Stimulated activated CD4-positive, alpha-beta T cell treated with anti-CD3 and anti-CD28 coated beads, TNF-alpha, amount 100 ng/mL, for 1 hour (primary cell): ENCODE measurements around the gene ITPKA.

ENCODE experiments used
- DNase-seq, 3 donors: peaks; one replicate each; pipeline ENCODE4 v3.0.0-alpha.2; 2020; ENCODE audit warnings: low read depth in 3 of 3, low spot score in 1 of 3

Gene ITPKA

DNA sequence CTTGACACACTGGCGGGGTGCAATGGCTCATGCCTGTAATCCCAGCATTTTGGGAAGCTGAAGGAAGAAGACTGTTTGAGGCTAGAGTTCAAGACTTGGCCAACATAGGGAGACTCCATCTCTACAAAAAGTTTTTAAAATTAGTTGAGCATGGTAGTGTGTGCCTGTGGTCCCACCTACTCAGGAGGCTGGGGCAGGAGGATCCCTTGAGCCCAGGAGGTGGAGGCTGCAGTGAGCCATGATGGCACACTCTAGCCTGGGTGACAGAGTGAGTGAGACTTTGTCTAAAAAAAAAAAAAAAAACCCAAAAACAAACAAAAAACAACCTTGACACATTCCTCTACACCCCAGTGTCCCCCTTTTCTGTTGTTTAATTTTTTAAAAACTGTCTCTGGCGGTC is 4.0 kb upstream of the ITPKA start:
- no peak for DNase-seq

GRCh38 chr15:41490355-41490754 is 3.3 kb upstream of the ITPKA start:
- DNase-seq, result no peak

DNA sequence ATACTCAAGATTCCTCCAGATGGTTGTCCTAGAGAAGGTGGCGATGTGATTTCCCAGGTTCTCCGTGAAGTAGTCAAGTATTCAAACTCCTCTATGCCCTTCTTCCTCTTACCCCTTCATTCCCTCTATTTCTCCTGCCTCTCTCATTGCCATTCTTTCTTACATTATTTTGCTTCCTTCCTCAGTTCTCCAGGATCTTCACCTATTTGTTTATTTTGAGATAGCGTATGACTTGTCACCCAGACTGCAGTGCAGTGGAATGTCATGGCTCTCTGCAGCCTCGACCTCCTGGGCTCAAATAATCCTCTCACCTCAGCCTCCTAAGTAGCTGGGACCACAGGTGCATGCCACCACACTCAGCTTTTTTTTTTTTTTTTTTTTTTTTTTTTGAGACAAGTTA is 1.8 kb upstream of the ITPKA start:
- DNase-seq, result no peak

DNA sequence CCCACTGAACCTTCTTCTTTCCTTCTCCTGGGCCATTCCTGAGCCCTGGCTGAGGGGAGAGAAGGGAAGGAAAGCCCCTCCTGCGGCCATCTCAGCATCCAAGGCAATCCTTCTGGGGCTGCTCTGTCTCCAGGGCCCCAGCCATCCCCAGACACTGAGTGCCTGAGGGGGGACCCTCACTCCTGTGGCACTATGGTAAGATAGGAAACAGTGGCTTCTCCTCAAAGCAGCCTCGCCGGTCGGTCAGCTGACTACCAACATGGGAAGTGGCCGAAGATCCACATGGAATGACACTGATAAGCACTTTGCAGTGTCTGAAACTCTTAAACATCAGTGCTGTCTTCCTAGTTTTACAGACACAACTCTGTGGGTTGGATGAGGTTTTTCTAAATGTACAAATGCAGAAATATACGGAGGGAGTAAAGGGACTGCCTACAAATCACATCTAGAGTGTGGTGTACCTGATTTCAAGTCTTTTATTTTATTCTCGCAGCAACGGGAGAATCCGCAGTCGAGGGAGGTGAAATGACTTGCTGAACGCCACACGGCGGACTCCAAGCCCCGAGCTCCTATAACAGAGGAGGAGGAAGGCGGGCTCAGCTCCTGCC is 973 bp upstream of the ITPKA start:
- no peak for DNase-seq

GRCh38 chr15:41493902-41494189 is 172 bp downstream of the ITPKA start:
- DNase-seq, result no peak

DNA sequence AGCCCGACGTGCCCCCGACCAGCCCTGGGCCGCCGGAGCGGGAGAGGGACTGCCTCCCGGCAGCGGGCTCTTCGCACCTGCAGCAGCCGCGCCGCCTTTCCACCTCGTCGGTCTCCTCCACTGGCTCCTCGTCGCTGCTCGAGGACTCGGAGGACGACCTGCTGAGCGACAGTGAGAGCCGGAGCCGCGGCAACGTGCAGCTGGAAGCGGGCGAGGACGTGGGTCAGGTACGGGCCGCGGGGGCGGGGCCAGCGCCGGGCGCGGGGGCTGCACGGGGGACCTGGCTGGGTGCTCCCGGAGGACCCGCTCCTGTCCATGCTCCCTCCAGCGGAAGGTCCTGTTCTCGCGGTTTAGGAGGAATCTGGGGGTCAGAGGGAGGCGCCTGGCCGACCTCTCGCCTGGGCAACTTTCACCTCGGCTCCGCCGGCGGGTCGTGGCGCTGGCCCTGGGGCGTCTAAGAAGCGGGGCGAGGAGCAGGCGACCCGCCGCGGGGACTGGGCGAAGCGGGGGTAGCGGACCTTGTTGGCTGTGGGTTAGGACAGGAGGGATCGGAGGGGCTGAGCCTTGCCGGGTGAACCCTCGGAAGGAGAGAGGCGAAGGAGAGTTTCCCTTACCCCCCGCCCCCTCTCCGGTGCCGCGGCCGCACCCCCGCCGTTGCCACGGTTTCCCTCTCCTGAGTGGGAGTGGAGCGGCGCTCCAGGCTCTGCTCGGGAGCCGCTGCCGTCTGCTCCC is 682 bp downstream of the ITPKA start:
- no peak for DNase-seq

DNA sequence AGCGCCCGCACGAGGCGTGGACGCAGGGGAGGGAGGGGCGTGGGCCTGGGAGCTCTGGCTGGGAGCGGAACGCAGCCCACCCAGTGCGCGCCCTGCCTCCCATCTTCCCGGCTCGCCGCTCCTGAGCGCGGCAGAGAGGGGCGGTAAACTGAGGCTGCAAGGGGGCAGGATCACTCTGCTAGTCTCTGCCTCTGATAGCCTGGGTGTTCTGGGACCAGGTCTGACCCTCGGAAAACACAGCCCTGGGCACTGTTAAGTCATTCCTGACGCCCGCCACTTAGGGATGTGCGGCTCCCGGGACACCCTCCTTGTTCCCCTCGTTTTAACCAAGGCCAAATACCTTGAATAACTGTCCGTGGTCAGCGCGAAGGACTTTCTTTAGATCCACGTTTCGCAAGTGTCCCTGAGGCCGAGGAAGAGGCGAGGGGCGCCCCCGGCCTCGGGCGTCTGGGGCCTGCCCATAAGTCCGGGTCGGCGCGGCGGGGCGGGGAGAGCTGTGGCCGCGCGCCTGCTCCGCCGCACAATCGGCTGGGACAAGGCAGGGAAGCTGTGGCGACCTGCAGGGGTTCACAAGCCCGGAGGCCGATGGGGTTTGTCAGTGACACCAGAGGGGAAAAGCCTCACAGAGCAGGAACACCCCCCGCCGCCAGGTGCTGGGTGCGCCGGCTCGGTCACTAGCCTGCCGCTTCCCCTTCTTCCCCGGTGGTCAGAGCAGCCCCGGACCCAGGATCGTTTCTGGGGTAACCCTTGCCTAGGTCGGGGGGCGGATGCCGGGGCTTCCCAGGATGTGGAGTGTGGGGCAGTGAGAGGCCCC is 1.5 kb downstream of the ITPKA start:
- DNase-seq, result no peak

GRCh38 chr15:41495736-41496599 is 2.3 kb downstream of the ITPKA start:
- DNase-seq, result no peak

DNA sequence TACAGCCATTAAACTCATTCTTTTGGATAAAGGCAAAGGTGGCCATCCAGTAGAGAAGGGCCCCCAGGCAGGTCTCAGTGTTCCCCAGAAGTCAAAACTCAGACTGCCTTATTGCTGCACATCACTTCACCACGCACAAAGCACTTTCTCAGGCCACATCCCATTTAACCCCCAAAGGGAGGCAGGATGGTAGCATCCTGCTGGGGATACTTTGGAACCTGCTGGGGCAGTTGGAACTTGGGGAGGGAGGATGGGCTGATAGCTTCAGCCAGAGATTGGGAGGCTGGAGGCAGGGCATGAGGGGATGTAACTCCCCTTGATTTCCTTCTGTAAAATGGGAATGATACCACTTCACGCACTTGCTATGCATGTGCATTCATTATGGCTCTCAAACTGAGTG is 5.0 kb downstream of the ITPKA start:
- DNase-seq, result no peak

DNA sequence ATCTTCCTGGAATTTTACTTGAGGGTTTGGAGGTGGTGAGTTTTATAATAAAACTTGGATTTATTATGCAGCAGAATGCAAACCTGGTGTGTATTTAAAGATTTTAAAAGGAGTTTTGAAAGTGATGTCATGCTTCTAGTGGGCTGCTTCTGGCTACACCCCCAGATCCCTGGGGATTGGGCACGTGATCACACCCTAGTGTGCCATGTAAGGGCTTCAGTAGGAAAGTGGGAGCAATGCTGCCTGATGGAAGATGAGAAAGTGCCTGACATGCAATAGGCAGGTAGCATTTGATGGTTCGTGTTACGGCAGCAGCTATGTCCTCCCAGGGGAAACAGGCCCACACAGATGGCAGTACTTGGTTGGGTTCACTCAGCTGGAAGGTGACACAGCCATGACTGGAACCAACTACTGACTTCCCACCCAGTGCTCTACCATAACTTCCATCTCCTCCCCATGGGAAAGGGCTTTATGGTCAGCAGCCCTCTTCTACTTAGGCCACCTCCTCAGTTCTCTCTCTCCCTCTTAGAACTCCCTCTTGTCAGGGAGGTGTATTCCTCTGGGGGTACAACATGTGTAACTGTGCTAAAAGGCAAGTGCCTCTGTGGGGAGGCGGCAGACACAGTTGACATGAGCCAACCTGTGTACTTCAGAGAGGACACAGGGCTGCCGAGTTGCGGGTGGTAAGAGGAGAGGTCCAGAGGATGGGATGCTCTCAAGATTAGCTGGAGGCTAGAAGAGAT is 5.6 kb downstream of the ITPKA start:
- DNase-seq, result no peak

DNA sequence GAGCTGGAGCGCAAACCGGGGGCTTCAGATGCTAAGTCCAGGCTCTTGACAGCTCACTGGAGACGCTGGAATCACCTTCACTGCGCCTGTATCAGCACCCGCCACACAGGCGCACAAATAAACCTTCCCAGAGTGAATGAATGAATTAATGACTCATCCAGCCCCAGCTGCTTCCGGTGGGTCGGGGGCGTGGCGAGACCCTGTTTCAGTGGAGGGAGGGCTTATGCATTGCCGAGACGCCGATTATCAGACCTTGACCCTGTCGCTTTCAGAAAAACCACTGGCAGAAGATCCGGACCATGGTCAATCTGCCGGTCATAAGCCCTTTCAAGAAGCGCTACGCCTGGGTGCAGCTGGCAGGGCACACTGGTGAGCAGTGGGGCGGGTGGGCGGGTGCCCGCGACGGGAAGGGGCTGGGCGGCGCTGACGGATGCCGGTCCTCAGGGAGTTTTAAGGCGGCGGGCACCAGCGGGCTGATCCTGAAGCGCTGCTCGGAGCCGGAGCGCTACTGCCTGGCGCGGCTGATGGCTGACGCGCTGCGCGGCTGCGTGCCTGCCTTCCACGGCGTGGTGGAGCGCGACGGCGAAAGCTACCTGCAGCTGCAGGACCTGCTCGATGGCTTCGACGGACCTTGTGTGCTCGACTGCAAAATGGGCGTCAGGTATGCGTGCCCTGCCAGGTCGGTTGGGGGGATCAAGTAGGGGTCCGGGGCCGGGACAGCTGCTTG is 7.7 kb downstream of the ITPKA start:
- no peak for DNase-seq

GRCh38 chr15:41501931-41502794 is 8.5 kb downstream of the ITPKA start:
- DNase-seq, result no peak

- DNase-seq, result no peak
Measured at GRCh38 chr15:41502795-41503668, 9.4 kb downstream of the ITPKA start.

GRCh38 chr15:41503669-41504010 is 10.0 kb downstream of the ITPKA start:
- DNase-seq, result no peak

- DNase-seq, result no peak
Measured at GRCh38 chr15:41504751-41505492, 11.2 kb downstream of the ITPKA start.

- DNase-seq, result no peak
Measured at GRCh38 chr15:41505776-41506175, 12.1 kb downstream of the ITPKA start.

GRCh38 chr15:41506796-41507341 is 13.2 kb downstream of the ITPKA start:
- DNase-seq, result no peak
